ENCODE data around the gene SIX2. TPM values are rescaled to one million over a fixed set of nuclear protein-coding genes. Genes with fewer than 3 reads are reported as not detected.

SIX2 gene
- polyA plus RNA-seq, 1 experiment: 0.36 TPM

- POLR2A ChIA-PET: no interaction called here
- peak; percentile 61 for TF ChIP-seq CTCF (IDR thresholded peaks at IDR 0.05; ENCODE audit: insufficient read depth, low read depth, low read length)
- Histone ChIP-seq H3K36me3 (ENCODE audit: control insufficient read depth, insufficient read depth, low read length) (no peaks in the 10 kb centered on the region), H3K4me3 (ENCODE audit: low read depth, low read length) (no peak overlapping the region), H3K27me3 (ENCODE audit: control insufficient read depth, insufficient read depth, low read length) (peaks cover 7% of the 10 kb centered on the region)
- no peak for DNase-seq (ENCODE audit: low read depth)
- CTCF ChIA-PET: interaction anchor here (0.9 to 6.7 kb wide), 7 partner anchors 9 to 553 kb away, joined by 3 to 44 read pairs (median 5); no protein-coding TSS in a partner anchor
Observed at GRCh38 chr2:44974064-44974715, 35.1 kb downstream of the SIX2 start.

- H3K27me3 ChIP-seq (ENCODE audit: control insufficient read depth, insufficient read depth, low read length): peaks cover 4% of the 10 kb centered on the region
- ChIA-PET CTCF (interaction anchor here (0.5 to 6.7 kb wide), 9 partner anchors 8 to 554 kb away, joined by 3 to 44 read pairs (median 5); no protein-coding TSS in a partner anchor), POLR2A (no interaction called here)
- DNase-seq (ENCODE audit: low read depth): no peak
- H3K36me3 ChIP-seq (ENCODE audit: control insufficient read depth, insufficient read depth, low read length): no peaks in the 10 kb centered on the region
- no peak overlapping the region for H3K4me3 ChIP-seq (ENCODE audit: low read depth, low read length)
- TF ChIP-seq CTCF (IDR thresholded peaks at IDR 0.05; ENCODE audit: insufficient read depth, low read depth, low read length): no peak
Observed at GRCh38 chr2:44972771-44973535, 36.3 kb downstream of the SIX2 start.

- Histone ChIP-seq H3K27me3 (ENCODE audit: control insufficient read depth, insufficient read depth, low read length) (peaks cover 2% of the 10 kb centered on the region), H3K4me3 (ENCODE audit: low read depth, low read length) (no peak overlapping the region), H3K36me3 (ENCODE audit: control insufficient read depth, insufficient read depth, low read length) (no peaks in the 10 kb centered on the region)
- POLR2A ChIA-PET: no interaction called here
- DNase-seq (ENCODE audit: low read depth): no peak
- CTCF ChIA-PET: interaction anchor here (0.9 to 6.7 kb wide), 5 partner anchors 10 to 524 kb away, joined by 3 to 44 read pairs (median 13); no protein-coding TSS in a partner anchor
- TF ChIP-seq CTCF (IDR thresholded peaks at IDR 0.05; ENCODE audit: insufficient read depth, low read depth, low read length): no peak
Observed at GRCh38 chr2:44970846-44971450, 38.3 kb downstream of the SIX2 start.

GRCh38 chr2:44969936-44970335 lies 39.3 kb downstream of the SIX2 start:
- no peaks in the 10 kb centered on the region for H3K36me3 ChIP-seq (ENCODE audit: control insufficient read depth, insufficient read depth, low read length)
- no peak overlapping the region for H3K4me3 ChIP-seq (ENCODE audit: low read depth, low read length)
- peaks cover 3% of the 10 kb centered on the region for H3K27me3 ChIP-seq (ENCODE audit: control insufficient read depth, insufficient read depth, low read length)
- DNase-seq (ENCODE audit: low read depth): no peak
- CTCF ChIA-PET: interaction anchor here (1.2 to 6.7 kb wide), 4 partner anchors 11 to 525 kb away, joined by 3 to 44 read pairs (median 22); no protein-coding TSS in a partner anchor
- no peak for TF ChIP-seq CTCF (IDR thresholded peaks at IDR 0.05; ENCODE audit: insufficient read depth, low read depth, low read length)
- POLR2A ChIA-PET: interaction anchor here (0.5 to 0.6 kb wide), 2 partner anchors 10 to 11 kb away, joined by 3 read pairs; no protein-coding TSS in a partner anchor
